ENCODE results near the gene HLA-DQA1.

Gene HLA-DQA1

GRCh38 chr6:32624565-32624964, 12.6 kb upstream of the HLA-DQA1 start:
- Histone ChIP-seq H2AFZ (ENCODE audit: low read length) (no peak overlapping the region), H3K9me2 (replicated peaks; ENCODE audit: low read depth, low read length) (no peaks in the 10 kb centered on the region), H3K4me2 (ENCODE audit: low read depth, low read length, poor library complexity, severe bottlenecking) (no peak overlapping the region), H3K9ac (ENCODE audit: low read depth, low read length, poor library complexity, severe bottlenecking) (no peak overlapping the region), H4K20me1 (ENCODE audit: insufficient read depth, low read length, poor library complexity, severe bottlenecking) (no peaks in the 10 kb centered on the region), H3K4me3 (ENCODE audit: low read length, poor library complexity, severe bottlenecking) (no peak overlapping the region), H3K4me1 (ENCODE audit: insufficient read depth, low read length, poor library complexity, severe bottlenecking) (peaks cover 15% of the 10 kb centered on the region), H3K36me3 (ENCODE audit: insufficient read depth, low read length) (no peaks in the 10 kb centered on the region), H3K9me3 (ENCODE audit: insufficient read depth, low read depth, low read length) (no peaks in the 10 kb centered on the region), H3K79me2 (ENCODE audit: insufficient read depth, low read length) (no peaks in the 10 kb centered on the region), H3K27me3 (ENCODE audit: insufficient read depth, low read length, poor library complexity, severe bottlenecking) (no peaks in the 10 kb centered on the region), H3F3A (ENCODE audit: low read depth) (peaks cover 7% of the 10 kb centered on the region; the same call in 1 of the 2 replicates)
- TF ChIP-seq CTCF (conservative IDR thresholded peaks at IDR 0.05; ENCODE audit: low read length), result no peak
- TF ChIP-seq EZH2phosphoT487 (IDR thresholded peaks at IDR 0.05; ENCODE audit: borderline replicate concordance), result no peak

GRCh38 chr6:32625137-32625536, 12.1 kb upstream of the HLA-DQA1 start:
- no peak overlapping the region for H3K9ac ChIP-seq (ENCODE audit: low read depth, low read length, poor library complexity, severe bottlenecking)
- no peak overlapping the region for H2AFZ ChIP-seq (ENCODE audit: low read length)
- H3K9me3 ChIP-seq (ENCODE audit: insufficient read depth, low read depth, low read length), result no peaks in the 10 kb centered on the region
- H3K4me3 ChIP-seq (ENCODE audit: low read length, poor library complexity, severe bottlenecking), result no peak overlapping the region
- no peaks in the 10 kb centered on the region for H3K9me2 ChIP-seq (replicated peaks; ENCODE audit: low read depth, low read length)
- peaks cover 15% of the 10 kb centered on the region for H3K4me1 ChIP-seq (ENCODE audit: insufficient read depth, low read length, poor library complexity, severe bottlenecking)
- no peaks in the 10 kb centered on the region for H3K36me3 ChIP-seq (ENCODE audit: insufficient read depth, low read length)
- no peak for TF ChIP-seq EZH2phosphoT487 (IDR thresholded peaks at IDR 0.05; ENCODE audit: borderline replicate concordance)
- TF ChIP-seq CTCF (conservative IDR thresholded peaks at IDR 0.05; ENCODE audit: low read length), result no peak
- H3K79me2 ChIP-seq (ENCODE audit: insufficient read depth, low read length), result no peaks in the 10 kb centered on the region
- H4K20me1 ChIP-seq (ENCODE audit: insufficient read depth, low read length, poor library complexity, severe bottlenecking), result no peaks in the 10 kb centered on the region
- peaks cover 7% of the 10 kb centered on the region; the same call in 1 of the 2 replicates for H3F3A ChIP-seq (ENCODE audit: low read depth)
- no peaks in the 10 kb centered on the region for H3K27me3 ChIP-seq (ENCODE audit: insufficient read depth, low read length, poor library complexity, severe bottlenecking)
- no peak overlapping the region for H3K4me2 ChIP-seq (ENCODE audit: low read depth, low read length, poor library complexity, severe bottlenecking)

GRCh38 chr6:32627249-32627648, 10.0 kb upstream of the HLA-DQA1 start:
- H3F3A ChIP-seq (ENCODE audit: low read depth), result peaks cover 7% of the 10 kb centered on the region; the same call in 1 of the 2 replicates
- H3K27me3 ChIP-seq (ENCODE audit: insufficient read depth, low read length, poor library complexity, severe bottlenecking), result no peaks in the 10 kb centered on the region
- no peaks in the 10 kb centered on the region for H3K9me3 ChIP-seq (ENCODE audit: insufficient read depth, low read depth, low read length)
- no peak overlapping the region for H3K9ac ChIP-seq (ENCODE audit: low read depth, low read length, poor library complexity, severe bottlenecking)
- no peaks in the 10 kb centered on the region for H3K9me2 ChIP-seq (replicated peaks; ENCODE audit: low read depth, low read length)
- H3K4me2 ChIP-seq (ENCODE audit: low read depth, low read length, poor library complexity, severe bottlenecking), result no peak overlapping the region
- peaks cover 15% of the 10 kb centered on the region for H3K4me1 ChIP-seq (ENCODE audit: insufficient read depth, low read length, poor library complexity, severe bottlenecking)
- no peak overlapping the region for H2AFZ ChIP-seq (ENCODE audit: low read length)
- no peaks in the 10 kb centered on the region for H3K36me3 ChIP-seq (ENCODE audit: insufficient read depth, low read length)
- no peak for TF ChIP-seq CTCF (conservative IDR thresholded peaks at IDR 0.05; ENCODE audit: low read length)
- no peak for TF ChIP-seq EZH2phosphoT487 (IDR thresholded peaks at IDR 0.05; ENCODE audit: borderline replicate concordance)
- H3K79me2 ChIP-seq (ENCODE audit: insufficient read depth, low read length), result no peaks in the 10 kb centered on the region
- no peaks in the 10 kb centered on the region for H4K20me1 ChIP-seq (ENCODE audit: insufficient read depth, low read length, poor library complexity, severe bottlenecking)
- H3K4me3 ChIP-seq (ENCODE audit: low read length, poor library complexity, severe bottlenecking), result no peak overlapping the region
